ENCODE data around the gene SLC6A7.

SLC6A7 gene

DNA sequence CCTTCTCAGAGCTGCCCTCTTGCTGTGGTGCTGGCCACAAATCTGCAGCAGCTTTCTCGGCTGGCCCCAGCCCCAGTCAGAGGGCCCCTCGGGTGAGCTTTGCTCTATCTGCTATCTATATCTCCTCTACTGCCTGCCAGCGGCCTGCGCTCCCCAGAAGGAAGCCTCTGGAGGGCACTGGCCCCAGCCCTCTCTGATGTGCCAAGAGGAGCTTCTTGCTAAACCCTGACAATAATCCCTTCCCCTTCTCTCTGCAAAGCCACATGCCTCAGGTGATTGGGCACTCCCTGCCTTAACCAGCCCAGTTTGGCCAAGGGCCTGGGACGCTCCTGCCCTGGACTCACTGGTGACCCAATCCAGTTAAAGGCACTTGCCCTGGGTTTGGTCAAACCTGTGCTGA, 57.0 kb downstream of the SLC6A7 start:
- TF ChIP-seq ZBTB7A (IDR thresholded peaks at IDR 0.05; ENCODE audit: low read depth) (no peak), EGR1 (IDR thresholded peaks at IDR 0.05) (no peak), TAF1 (IDR thresholded peaks at IDR 0.05; ENCODE audit: low read depth) (no peak), CREB1 (IDR thresholded peaks at IDR 0.05; ENCODE audit: low read depth) (no peak), NFIC (IDR thresholded peaks at IDR 0.05) (no peak), FOXM1 (IDR thresholded peaks at IDR 0.05; ENCODE audit: borderline replicate concordance, low read depth) (no peak), TEAD4 (IDR thresholded peaks at IDR 0.05) (no peak), TCF12 (IDR thresholded peaks at IDR 0.05; ENCODE audit: low read depth) (no peak), RAD21 (IDR thresholded peaks at IDR 0.05; ENCODE audit: low read depth) (no peak), EP300 (IDR thresholded peaks at IDR 0.05; ENCODE audit: borderline replicate concordance) (no peak)
- TF ChIP-seq, protein P1, sequence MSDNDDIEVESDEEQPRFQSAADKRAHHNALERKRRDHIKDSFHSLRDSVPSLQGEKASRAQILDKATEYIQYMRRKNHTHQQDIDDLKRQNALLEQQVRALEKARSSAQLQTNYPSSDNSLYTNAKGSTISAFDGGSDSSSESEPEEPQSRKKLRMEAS (IDR thresholded peaks at IDR 0.05), result no peak

DNA sequence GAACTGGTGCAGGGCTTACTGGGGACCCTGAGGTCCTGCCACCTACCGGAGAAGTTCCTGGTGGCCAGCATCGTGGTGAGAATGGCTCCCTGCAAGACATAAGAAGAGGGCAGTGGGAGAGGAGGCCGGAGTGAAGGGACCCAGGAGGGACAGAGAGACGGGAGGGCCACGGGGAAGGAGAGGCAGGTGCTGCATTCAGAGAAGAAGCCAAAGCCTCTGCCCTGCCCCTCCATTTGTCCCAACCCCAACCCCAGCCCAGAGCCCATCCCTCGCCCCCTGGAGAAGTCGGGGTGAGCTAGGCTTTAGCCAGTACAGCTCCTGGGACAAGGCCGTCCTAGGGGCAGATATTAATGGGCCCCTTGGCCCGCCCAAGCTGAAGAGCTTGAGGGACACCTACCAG, 57.9 kb downstream of the SLC6A7 start:
- TF ChIP-seq CEBPB (IDR thresholded peaks at IDR 0.05) (no peak), EGR1 (IDR thresholded peaks at IDR 0.05) (no peak), USF1 (IDR thresholded peaks at IDR 0.05) (no peak), NFIC (IDR thresholded peaks at IDR 0.05) (no peak)

DNA sequence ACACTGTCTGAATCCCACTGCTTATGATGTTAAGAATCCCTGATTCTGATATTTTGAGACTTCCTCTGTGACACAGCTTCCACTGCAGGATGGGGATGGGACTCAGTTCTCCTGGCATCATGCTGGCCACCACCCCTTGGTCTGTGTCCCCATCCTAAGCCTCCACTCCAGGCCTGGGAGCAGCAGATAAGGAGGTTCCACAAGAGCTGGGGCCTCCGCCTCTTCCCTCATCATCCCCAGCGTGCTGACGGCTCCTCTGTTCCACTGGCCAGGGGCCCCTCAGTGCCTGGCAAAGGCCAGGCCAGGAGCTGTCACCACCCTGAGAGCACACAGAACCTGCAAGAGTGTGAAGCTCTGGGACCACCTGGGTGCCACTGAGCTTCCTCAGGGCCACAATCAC, 59.1 kb downstream of the SLC6A7 start:
- TF ChIP-seq RAD21 (IDR thresholded peaks at IDR 0.05; ENCODE audit: low read depth) (no peak), NFIC (IDR thresholded peaks at IDR 0.05) (no peak), EP300 (IDR thresholded peaks at IDR 0.05; ENCODE audit: borderline replicate concordance) (no peak), ZBTB7A (IDR thresholded peaks at IDR 0.05; ENCODE audit: low read depth) (no peak), TCF12 (IDR thresholded peaks at IDR 0.05; ENCODE audit: low read depth) (no peak), TEAD4 (IDR thresholded peaks at IDR 0.05) (no peak), REST (IDR thresholded peaks at IDR 0.05; ENCODE audit: low read depth) (no peak), CREB1 (IDR thresholded peaks at IDR 0.05; ENCODE audit: low read depth) (no peak), EGR1 (IDR thresholded peaks at IDR 0.05) (no peak), USF1 (IDR thresholded peaks at IDR 0.05) (no peak)
- TF ChIP-seq, protein P1 (IDR thresholded peaks at IDR 0.05), result no peak

- TF ChIP-seq NFIC (IDR thresholded peaks at IDR 0.05) (no peak), FOXM1 (IDR thresholded peaks at IDR 0.05; ENCODE audit: borderline replicate concordance, low read depth) (no peak), REST (IDR thresholded peaks at IDR 0.05; ENCODE audit: low read depth) (no peak), CREB1 (IDR thresholded peaks at IDR 0.05; ENCODE audit: low read depth) (no peak), CEBPB (IDR thresholded peaks at IDR 0.05) (no peak)
These were observed 59.9 kb downstream of the SLC6A7 start for GRCh38 chr5:150249744-150250143.

DNA sequence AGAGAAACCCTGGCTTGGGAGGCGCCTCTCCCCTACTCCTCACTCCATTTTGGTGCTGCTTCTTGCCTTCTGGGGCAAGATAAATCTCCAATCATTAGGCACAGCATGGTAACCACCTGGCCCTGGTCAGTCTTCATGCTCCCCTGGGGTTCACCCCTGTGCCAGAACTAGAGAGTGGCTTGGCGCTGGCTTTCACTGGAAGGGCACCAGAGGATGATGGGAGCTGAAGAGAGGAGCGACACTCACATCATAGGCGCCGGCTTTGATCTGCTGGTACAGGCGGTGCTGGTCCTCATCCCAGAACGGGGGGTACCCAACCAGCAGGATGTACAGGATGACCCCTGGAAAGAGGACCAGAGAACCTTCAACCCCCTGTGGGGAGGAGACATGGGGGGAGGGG, 61.6 kb downstream of the SLC6A7 start:
- TF ChIP-seq USF1 (IDR thresholded peaks at IDR 0.05) (no peak), YY1 (IDR thresholded peaks at IDR 0.05; ENCODE audit: low read depth) (no peak)

DNA sequence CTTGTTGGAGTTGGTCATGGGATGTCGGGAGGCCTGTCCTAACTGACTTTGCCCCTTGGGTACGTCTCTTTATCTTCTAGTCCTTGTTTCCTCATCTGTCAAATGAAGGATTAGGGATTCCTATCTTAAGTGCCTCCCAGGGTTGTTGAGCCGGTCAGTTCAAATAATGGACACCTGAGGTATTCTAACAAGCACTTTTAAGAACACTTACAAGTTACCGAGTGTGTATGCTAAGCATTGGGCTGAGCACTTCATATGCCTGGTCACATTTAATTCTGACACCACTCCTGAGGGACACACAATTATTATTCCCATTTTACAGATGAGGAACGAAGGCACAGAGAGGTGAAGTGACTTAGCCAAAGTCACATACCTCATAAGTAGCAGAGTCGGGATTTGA, 62.6 kb downstream of the SLC6A7 start:
- TF ChIP-seq TAF1 (IDR thresholded peaks at IDR 0.05; ENCODE audit: low read depth), result no peak
- TF ChIP-seq USF1 (IDR thresholded peaks at IDR 0.05), result no peak
- no peak for TF ChIP-seq ZBTB7A (IDR thresholded peaks at IDR 0.05; ENCODE audit: low read depth)
- no peak for TF ChIP-seq CREB1 (IDR thresholded peaks at IDR 0.05; ENCODE audit: low read depth)
- no peak for TF ChIP-seq RAD21 (IDR thresholded peaks at IDR 0.05; ENCODE audit: low read depth)
- TF ChIP-seq CEBPB (IDR thresholded peaks at IDR 0.05), result no peak
- no peak for TF ChIP-seq EP300 (IDR thresholded peaks at IDR 0.05; ENCODE audit: borderline replicate concordance)
- no peak for TF ChIP-seq TEAD4 (IDR thresholded peaks at IDR 0.05)
- TF ChIP-seq REST (IDR thresholded peaks at IDR 0.05; ENCODE audit: low read depth), result no peak
- no peak for TF ChIP-seq YY1 (IDR thresholded peaks at IDR 0.05; ENCODE audit: low read depth)
- TF ChIP-seq TCF12 (IDR thresholded peaks at IDR 0.05; ENCODE audit: low read depth), result no peak

Data from Ishikawa (cell line).